ENCODE results near the gene MYOCD. TPM values are rescaled to one million over a fixed set of nuclear protein-coding genes. Genes with fewer than 3 reads are reported as not detected.

Gene MYOCD
- total RNA-seq, 3 donors from 2014 or later, result 0.64 to 2.6 (median 1.5) TPM

DNA sequence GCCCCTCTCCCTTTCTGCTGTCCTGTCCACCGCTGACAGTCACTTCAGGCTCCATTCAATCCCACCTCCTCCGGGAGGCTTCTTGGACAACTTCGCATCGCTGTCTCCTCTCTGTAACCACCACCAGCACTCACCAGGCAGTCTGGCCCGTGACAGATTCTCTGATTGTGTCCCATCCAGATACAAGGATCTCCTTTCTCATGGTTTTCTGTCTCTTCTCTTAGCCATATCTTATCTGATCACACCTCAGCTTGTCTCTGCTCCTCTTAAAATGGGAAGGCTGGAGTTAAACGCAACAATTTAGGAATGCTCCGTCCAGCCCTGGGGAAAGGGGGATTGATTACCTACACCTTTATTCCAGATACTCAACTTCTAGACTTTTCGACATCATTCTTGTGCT lies 66.7 kb downstream of the MYOCD start:
- Histone ChIP-seq H3K27me3 (no peaks in the 10 kb centered on the region), H3K4me1 (no peaks in the 10 kb centered on the region), H3K36me3 (no peaks in the 10 kb centered on the region), H3K9me3 (no peaks in the 10 kb centered on the region), H3K27ac (no peak overlapping the region), H3K4me3 (no peak overlapping the region)
- no peak for TF ChIP-seq POLR2A (IDR thresholded peaks at IDR 0.05)
- TF ChIP-seq, protein P1, sequence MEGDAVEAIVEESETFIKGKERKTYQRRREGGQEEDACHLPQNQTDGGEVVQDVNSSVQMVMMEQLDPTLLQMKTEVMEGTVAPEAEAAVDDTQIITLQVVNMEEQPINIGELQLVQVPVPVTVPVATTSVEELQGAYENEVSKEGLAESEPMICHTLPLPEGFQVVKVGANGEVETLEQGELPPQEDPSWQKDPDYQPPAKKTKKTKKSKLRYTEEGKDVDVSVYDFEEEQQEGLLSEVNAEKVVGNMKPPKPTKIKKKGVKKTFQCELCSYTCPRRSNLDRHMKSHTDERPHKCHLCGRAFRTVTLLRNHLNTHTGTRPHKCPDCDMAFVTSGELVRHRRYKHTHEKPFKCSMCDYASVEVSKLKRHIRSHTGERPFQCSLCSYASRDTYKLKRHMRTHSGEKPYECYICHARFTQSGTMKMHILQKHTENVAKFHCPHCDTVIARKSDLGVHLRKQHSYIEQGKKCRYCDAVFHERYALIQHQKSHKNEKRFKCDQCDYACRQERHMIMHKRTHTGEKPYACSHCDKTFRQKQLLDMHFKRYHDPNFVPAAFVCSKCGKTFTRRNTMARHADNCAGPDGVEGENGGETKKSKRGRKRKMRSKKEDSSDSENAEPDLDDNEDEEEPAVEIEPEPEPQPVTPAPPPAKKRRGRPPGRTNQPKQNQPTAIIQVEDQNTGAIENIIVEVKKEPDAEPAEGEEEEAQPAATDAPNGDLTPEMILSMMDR (IDR thresholded peaks at IDR 0.05), result no peak
- no peak for TF ChIP-seq POLR2AphosphoS5 (IDR thresholded peaks at IDR 0.05)
- DNase-seq (ENCODE audit: low spot score in 2 of 2), result no peak
- intact Hi-C loops (cut with DNase I; ENCODE audit: low total_unique reads), result no loop called here

DNA sequence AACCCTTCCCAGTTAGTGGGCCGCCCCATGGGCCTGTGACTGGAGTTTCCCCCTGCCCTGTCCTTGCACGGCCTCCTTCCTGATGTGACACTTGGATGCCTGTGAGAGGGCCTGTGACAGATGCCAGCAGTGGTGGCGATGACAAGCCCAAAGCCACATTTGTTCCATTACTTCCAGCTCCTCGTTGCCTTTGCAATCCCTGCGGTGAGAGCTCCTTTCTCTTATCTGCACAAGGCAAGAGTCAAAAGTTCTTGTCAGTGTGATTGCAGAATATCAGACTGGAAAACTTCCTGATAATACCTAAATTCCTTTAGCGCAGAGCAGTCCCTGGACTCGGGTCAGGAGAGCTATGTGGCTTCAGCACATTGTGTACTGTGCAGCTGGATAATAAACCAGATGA lies 69.2 kb downstream of the MYOCD start:
- TF ChIP-seq POLR2A (IDR thresholded peaks at IDR 0.05) (no peak), POLR2AphosphoS5 (IDR thresholded peaks at IDR 0.05) (no peak)
- TF ChIP-seq, protein P1 (IDR thresholded peaks at IDR 0.05), result no peak
- intact Hi-C loops (cut with DNase I; ENCODE audit: low total_unique reads), result no loop called here

DNA sequence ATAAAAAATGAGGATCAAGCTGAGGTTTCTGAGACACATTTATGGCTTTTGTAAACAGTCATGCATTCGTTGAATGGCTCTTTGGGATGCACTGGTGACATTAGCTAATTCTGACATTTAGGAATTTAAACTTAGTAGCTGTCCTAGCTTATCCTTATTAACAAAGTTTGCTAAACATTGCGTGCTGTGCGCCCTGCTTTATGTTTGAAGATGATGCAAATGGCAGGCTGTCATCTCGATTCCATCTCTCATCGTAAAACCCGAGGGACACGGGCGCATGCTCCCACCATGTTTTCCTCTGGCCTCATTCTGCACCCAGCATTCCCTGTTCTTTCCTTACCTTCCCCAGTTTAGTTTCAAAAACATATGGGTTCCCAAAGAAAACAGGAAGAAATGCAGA lies 69.8 kb downstream of the MYOCD start:
- no peak for TF ChIP-seq POLR2AphosphoS5 (IDR thresholded peaks at IDR 0.05)
- TF ChIP-seq, protein P1 (IDR thresholded peaks at IDR 0.05), result no peak
- no peak for TF ChIP-seq POLR2A (IDR thresholded peaks at IDR 0.05)
- intact Hi-C loops (cut with DNase I; ENCODE audit: low total_unique reads), result no loop called here
- no peak for DNase-seq (ENCODE audit: low spot score in 2 of 2)

More for the DNA sequence above, 69.2 kb downstream of the MYOCD start:
- no peak for DNase-seq (ENCODE audit: low spot score in 2 of 2)
- Histone ChIP-seq H3K27ac (no peak overlapping the region), H3K4me3 (no peak overlapping the region), H3K4me1 (no peaks in the 10 kb centered on the region), H3K36me3 (no peaks in the 10 kb centered on the region), H3K27me3 (no peaks in the 10 kb centered on the region), H3K9me3 (no peaks in the 10 kb centered on the region)

DNA sequence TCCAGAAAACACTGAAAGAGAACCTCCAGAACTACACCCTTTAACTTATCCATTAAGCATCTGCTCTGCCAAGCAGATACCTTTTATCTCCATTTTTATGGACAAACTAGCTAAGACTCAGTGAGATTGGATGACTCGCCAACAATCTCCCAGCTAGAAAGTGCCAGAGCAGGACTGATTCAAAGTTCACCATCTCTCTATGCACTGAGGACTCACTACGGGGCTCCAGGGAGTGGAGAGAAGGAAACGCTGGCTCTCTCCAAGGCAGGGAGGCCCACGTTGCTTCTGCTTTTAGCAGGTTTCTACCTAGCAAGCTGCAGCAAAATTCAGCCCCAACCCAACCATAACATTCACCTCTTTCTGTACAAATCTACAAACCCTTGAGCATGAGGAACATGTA lies 70.8 kb downstream of the MYOCD start:
- DNase-seq (ENCODE audit: low spot score in 2 of 2), result no peak
- H3K4me3 ChIP-seq, result no peak overlapping the region
- H3K27ac ChIP-seq, result no peak overlapping the region
- H3K9me3 ChIP-seq, result no peaks in the 10 kb centered on the region
- TF ChIP-seq POLR2AphosphoS5 (IDR thresholded peaks at IDR 0.05) (no peak), POLR2A (IDR thresholded peaks at IDR 0.05) (no peak)
- TF ChIP-seq, protein P1 (IDR thresholded peaks at IDR 0.05), result no peak
- intact Hi-C loops (cut with DNase I; ENCODE audit: low total_unique reads), result no loop called here
- no peaks in the 10 kb centered on the region for H3K4me1 ChIP-seq
- H3K36me3 ChIP-seq, result no peaks in the 10 kb centered on the region
- no peaks in the 10 kb centered on the region for H3K27me3 ChIP-seq

More for the DNA sequence above, 69.8 kb downstream of the MYOCD start:
- H3K27ac ChIP-seq, result no peak overlapping the region
- H3K4me3 ChIP-seq, result no peak overlapping the region
- H3K9me3 ChIP-seq, result no peaks in the 10 kb centered on the region
- no peaks in the 10 kb centered on the region for H3K36me3 ChIP-seq
- no peaks in the 10 kb centered on the region for H3K4me1 ChIP-seq
- H3K27me3 ChIP-seq, result no peaks in the 10 kb centered on the region

DNA sequence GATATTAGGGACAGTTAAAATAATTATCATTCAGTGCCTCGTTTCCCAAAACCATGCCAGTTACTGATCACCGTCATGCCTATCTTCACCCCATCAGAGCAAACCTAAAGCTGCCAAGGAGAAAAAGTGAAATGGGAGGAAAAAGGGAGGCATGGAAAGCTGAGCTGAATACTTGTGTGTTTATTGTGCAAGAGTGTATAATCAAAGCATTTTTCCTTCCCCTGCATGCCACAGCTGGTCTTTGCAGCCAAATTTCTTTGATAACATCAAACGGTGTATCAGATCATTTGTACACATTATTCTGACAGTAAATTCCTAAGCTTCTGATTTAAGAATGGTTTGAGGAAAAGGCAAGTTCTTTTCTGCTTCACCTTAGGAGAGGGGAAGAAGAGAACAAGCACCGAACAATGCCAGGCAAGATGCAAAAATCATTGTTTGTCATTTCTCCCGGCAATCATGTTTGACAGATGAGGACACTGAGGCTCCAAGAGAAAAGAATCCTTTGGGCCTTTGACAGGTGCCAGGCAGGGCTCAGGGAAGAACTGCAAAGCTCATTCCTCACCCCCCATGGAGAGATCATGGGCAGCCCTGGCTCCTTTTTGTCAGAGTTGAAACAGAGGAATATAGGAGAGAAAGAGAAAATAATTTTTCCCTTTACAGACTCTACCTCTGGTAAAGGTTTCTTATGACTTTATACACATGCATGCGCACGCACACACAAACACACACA lies 72.2 kb downstream of the MYOCD start:
- no peak for DNase-seq (ENCODE audit: low spot score in 2 of 2)
- Histone ChIP-seq H3K27me3 (no peaks in the 10 kb centered on the region), H3K36me3 (no peaks in the 10 kb centered on the region), H3K9me3 (no peaks in the 10 kb centered on the region), H3K27ac (no peak overlapping the region), H3K4me3 (no peak overlapping the region), H3K4me1 (no peaks in the 10 kb centered on the region)
- intact Hi-C loops (cut with DNase I; ENCODE audit: low total_unique reads), result no loop called here
- TF ChIP-seq POLR2A (IDR thresholded peaks at IDR 0.05), result no peak
- TF ChIP-seq, protein P1 (IDR thresholded peaks at IDR 0.05), result no peak
- TF ChIP-seq POLR2AphosphoS5 (IDR thresholded peaks at IDR 0.05), result no peak
